OCI-LY3 (cell line): ENCODE results near the gene CIAPIN1.

Source experiments
- EZH2phosphoT487 ChIP-seq: fragments of 200-600 bp; shearing (Covaris generic); IDR thresholded peaks from 2 replicates; pipeline ENCODE4 v1.6.1; 2018; ENCODE audit warnings: antibody characterized with exemption, mixed run types, low read depth
- TF ChIP-seq, protein P1 (sequence below): fragments of 200-600, 300-600 bp; sonication (generic); IDR thresholded peaks from 2 replicates; pipeline ENCODE4 v1.5.1; 2014; ENCODE audit warnings: antibody characterized with exemption, low read length, low read depth

- TF ChIP-seq, protein P1, sequence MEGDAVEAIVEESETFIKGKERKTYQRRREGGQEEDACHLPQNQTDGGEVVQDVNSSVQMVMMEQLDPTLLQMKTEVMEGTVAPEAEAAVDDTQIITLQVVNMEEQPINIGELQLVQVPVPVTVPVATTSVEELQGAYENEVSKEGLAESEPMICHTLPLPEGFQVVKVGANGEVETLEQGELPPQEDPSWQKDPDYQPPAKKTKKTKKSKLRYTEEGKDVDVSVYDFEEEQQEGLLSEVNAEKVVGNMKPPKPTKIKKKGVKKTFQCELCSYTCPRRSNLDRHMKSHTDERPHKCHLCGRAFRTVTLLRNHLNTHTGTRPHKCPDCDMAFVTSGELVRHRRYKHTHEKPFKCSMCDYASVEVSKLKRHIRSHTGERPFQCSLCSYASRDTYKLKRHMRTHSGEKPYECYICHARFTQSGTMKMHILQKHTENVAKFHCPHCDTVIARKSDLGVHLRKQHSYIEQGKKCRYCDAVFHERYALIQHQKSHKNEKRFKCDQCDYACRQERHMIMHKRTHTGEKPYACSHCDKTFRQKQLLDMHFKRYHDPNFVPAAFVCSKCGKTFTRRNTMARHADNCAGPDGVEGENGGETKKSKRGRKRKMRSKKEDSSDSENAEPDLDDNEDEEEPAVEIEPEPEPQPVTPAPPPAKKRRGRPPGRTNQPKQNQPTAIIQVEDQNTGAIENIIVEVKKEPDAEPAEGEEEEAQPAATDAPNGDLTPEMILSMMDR = no peak
- TF ChIP-seq EZH2phosphoT487 = no peak
Measured at GRCh38 chr16:57482845-57483545, 35.8 kb upstream of the CIAPIN1 start.
